Measurements from ENCODE around the gene TRAK2. TPM values are rescaled to one million over a fixed set of nuclear protein-coding genes. Genes with fewer than 3 reads are reported as not detected.

The TRAK2 gene
- total RNA-seq, 1 experiment from 2014 or later = 6.0 TPM

- Histone ChIP-seq H3K79me2 (ENCODE audit: low read length) (no peaks in the 10 kb centered on the region), H3K9me2 (replicated peaks; ENCODE audit: insufficient read depth, low read length) (no peaks in the 10 kb centered on the region), H3K27ac (ENCODE audit: low read length) (no peak within 1 kb of the TSS), H3K9ac (ENCODE audit: low read length) (no peak within 1 kb of the TSS), H3K4me2 (ENCODE audit: low read depth, low read length, poor library complexity, severe bottlenecking) (peak within 1 kb of the TSS; percentile 31), H2AFZ (ENCODE audit: low read length) (no peak within 1 kb of the TSS), H3K27me3 (ENCODE audit: low read length) (no peaks in the 10 kb centered on the region), H3K4me1 (ENCODE audit: low read length) (peaks cover 14% of the 10 kb centered on the region), H3K36me3 (ENCODE audit: insufficient read depth, low read length) (no peaks in the 10 kb centered on the region), H4K20me1 (ENCODE audit: insufficient read depth, low read depth, low read length) (no peaks in the 10 kb centered on the region), H3K4me3 (ENCODE audit: low read length) (no peak within 1 kb of the TSS), H3K9me3 (ENCODE audit: low read length) (no peaks in the 10 kb centered on the region)
- DNase-seq = peak; percentile 74
Observed at GRCh38 chr2:201357221-201357620, 94.0 kb downstream of the TRAK2 start, which contains the start of gene FLACC1. Gene FLACC1 (minus strand): TSS chr2:201357345. CDS start chr2:201351404, 5,941 bp downstream.

- peaks cover 14% of the 10 kb centered on the region for H3K4me1 ChIP-seq (ENCODE audit: low read length)
- no peaks in the 10 kb centered on the region for H4K20me1 ChIP-seq (ENCODE audit: insufficient read depth, low read depth, low read length)
- H3K36me3 ChIP-seq (ENCODE audit: insufficient read depth, low read length) = no peaks in the 10 kb centered on the region
- no peak for DNase-seq
- H3K27ac ChIP-seq (ENCODE audit: low read length) = no peak overlapping the region
- H2AFZ ChIP-seq (ENCODE audit: low read length) = no peak overlapping the region
- no peaks in the 10 kb centered on the region for H3K9me2 ChIP-seq (replicated peaks; ENCODE audit: insufficient read depth, low read length)
- no peak overlapping the region for H3K4me2 ChIP-seq (ENCODE audit: low read depth, low read length, poor library complexity, severe bottlenecking)
- H3K4me3 ChIP-seq (ENCODE audit: low read length) = no peak overlapping the region
- H3K27me3 ChIP-seq (ENCODE audit: low read length) = no peaks in the 10 kb centered on the region
- H3K79me2 ChIP-seq (ENCODE audit: low read length) = no peaks in the 10 kb centered on the region
- no peaks in the 10 kb centered on the region for H3K9me3 ChIP-seq (ENCODE audit: low read length)
- H3K9ac ChIP-seq (ENCODE audit: low read length) = no peak overlapping the region
Observed at GRCh38 chr2:201353116-201353515, 98.1 kb downstream of the TRAK2 start.

- no peak overlapping the region for H3K9ac ChIP-seq (ENCODE audit: low read length)
- H3K27me3 ChIP-seq (ENCODE audit: low read length) = no peaks in the 10 kb centered on the region
- H3K4me1 ChIP-seq (ENCODE audit: low read length) = peaks cover 6% of the 10 kb centered on the region
- no peak for DNase-seq
- H3K4me2 ChIP-seq (ENCODE audit: low read depth, low read length, poor library complexity, severe bottlenecking) = no peak overlapping the region
- no peaks in the 10 kb centered on the region for H3K36me3 ChIP-seq (ENCODE audit: insufficient read depth, low read length)
- no peaks in the 10 kb centered on the region for H4K20me1 ChIP-seq (ENCODE audit: insufficient read depth, low read depth, low read length)
- no peak overlapping the region for H3K27ac ChIP-seq (ENCODE audit: low read length)
- no peaks in the 10 kb centered on the region for H3K9me3 ChIP-seq (ENCODE audit: low read length)
- no peak overlapping the region for H3K4me3 ChIP-seq (ENCODE audit: low read length)
- no peak overlapping the region for H2AFZ ChIP-seq (ENCODE audit: low read length)
- no peaks in the 10 kb centered on the region for H3K9me2 ChIP-seq (replicated peaks; ENCODE audit: insufficient read depth, low read length)
- H3K79me2 ChIP-seq (ENCODE audit: low read length) = no peaks in the 10 kb centered on the region
Observed at GRCh38 chr2:201350879-201351278, 100.4 kb downstream of the TRAK2 start.

DNA sequence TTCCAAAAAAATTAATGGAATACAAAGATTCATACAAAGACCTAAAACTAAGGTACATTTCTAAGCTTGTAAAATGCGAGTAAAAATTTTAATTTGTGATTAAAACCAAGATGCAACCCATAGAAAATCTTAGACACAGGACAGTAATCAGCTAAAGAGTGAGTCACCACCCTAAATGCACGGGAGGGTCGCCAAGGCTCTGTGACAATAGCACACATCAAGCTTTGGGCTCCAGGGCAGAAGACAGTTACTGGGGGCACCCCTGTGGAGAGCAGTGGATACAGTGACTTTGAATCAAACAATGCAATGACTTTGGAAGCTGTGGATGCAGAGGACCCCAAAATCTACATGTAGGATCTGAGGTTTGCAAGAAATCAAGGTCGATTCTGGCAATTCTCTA, 101.7 kb downstream of the TRAK2 start:
- H3K79me2 ChIP-seq (ENCODE audit: low read length) = no peaks in the 10 kb centered on the region
- H3K27me3 ChIP-seq (ENCODE audit: low read length) = no peaks in the 10 kb centered on the region
- no peak for DNase-seq
- H4K20me1 ChIP-seq (ENCODE audit: insufficient read depth, low read depth, low read length) = no peaks in the 10 kb centered on the region
- H3K9ac ChIP-seq (ENCODE audit: low read length) = no peak overlapping the region
- H3K27ac ChIP-seq (ENCODE audit: low read length) = no peak overlapping the region
- no peak overlapping the region for H3K4me2 ChIP-seq (ENCODE audit: low read depth, low read length, poor library complexity, severe bottlenecking)
- H3K4me1 ChIP-seq (ENCODE audit: low read length) = peaks cover 19% of the 10 kb centered on the region
- no peaks in the 10 kb centered on the region for H3K36me3 ChIP-seq (ENCODE audit: insufficient read depth, low read length)
- no peak overlapping the region for H2AFZ ChIP-seq (ENCODE audit: low read length)
- H3K9me3 ChIP-seq (ENCODE audit: low read length) = no peaks in the 10 kb centered on the region
- no peaks in the 10 kb centered on the region for H3K9me2 ChIP-seq (replicated peaks; ENCODE audit: insufficient read depth, low read length)
- no peak overlapping the region for H3K4me3 ChIP-seq (ENCODE audit: low read length)

- H3K27me3 ChIP-seq (ENCODE audit: low read length) = no peaks in the 10 kb centered on the region
- H3K4me2 ChIP-seq (ENCODE audit: low read depth, low read length, poor library complexity, severe bottlenecking) = no peak overlapping the region
- no peak for DNase-seq
- H3K27ac ChIP-seq (ENCODE audit: low read length) = no peak overlapping the region
- no peak overlapping the region for H3K9ac ChIP-seq (ENCODE audit: low read length)
- H3K9me3 ChIP-seq (ENCODE audit: low read length) = no peaks in the 10 kb centered on the region
- H3K79me2 ChIP-seq (ENCODE audit: low read length) = no peaks in the 10 kb centered on the region
- H3K36me3 ChIP-seq (ENCODE audit: insufficient read depth, low read length) = no peaks in the 10 kb centered on the region
- H3K4me1 ChIP-seq (ENCODE audit: low read length) = peaks cover 27% of the 10 kb centered on the region
- no peak overlapping the region for H3K4me3 ChIP-seq (ENCODE audit: low read length)
- no peaks in the 10 kb centered on the region for H4K20me1 ChIP-seq (ENCODE audit: insufficient read depth, low read depth, low read length)
- H3K9me2 ChIP-seq (replicated peaks; ENCODE audit: insufficient read depth, low read length) = no peaks in the 10 kb centered on the region
- H2AFZ ChIP-seq (ENCODE audit: low read length) = no peak overlapping the region
Observed at GRCh38 chr2:201348758-201349157, 102.5 kb downstream of the TRAK2 start.

DNA sequence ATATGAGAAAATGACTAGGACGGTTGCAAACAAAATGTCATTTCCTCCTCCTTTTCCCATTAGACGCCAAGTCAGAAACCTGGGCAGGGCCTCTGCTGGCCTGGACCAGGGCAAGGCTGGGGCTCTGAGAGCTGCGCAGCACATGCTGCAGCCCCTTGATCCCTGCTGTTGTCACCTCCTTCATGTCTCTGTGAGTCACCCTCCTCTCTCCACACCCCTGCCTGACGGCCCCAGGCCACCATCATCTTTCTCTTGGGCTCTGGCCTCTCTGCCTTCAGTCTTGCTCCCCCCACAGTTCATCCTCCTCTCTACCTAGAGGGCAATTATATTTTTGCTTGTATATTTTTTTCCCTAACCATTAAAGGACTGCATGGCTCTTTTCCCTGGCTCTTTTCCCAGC, 104.1 kb downstream of the TRAK2 start:
- Histone ChIP-seq H3K4me3 (ENCODE audit: low read length) (no peak overlapping the region), H3K9me2 (replicated peaks; ENCODE audit: insufficient read depth, low read length) (no peaks in the 10 kb centered on the region), H3K4me2 (ENCODE audit: low read depth, low read length, poor library complexity, severe bottlenecking) (no peak overlapping the region), H3K27me3 (ENCODE audit: low read length) (no peaks in the 10 kb centered on the region), H3K36me3 (ENCODE audit: insufficient read depth, low read length) (no peaks in the 10 kb centered on the region), H3K9ac (ENCODE audit: low read length) (no peak overlapping the region), H2AFZ (ENCODE audit: low read length) (no peak overlapping the region), H3K79me2 (ENCODE audit: low read length) (no peaks in the 10 kb centered on the region), H3K27ac (ENCODE audit: low read length) (no peak overlapping the region), H3K4me1 (ENCODE audit: low read length) (peaks cover 39% of the 10 kb centered on the region), H4K20me1 (ENCODE audit: insufficient read depth, low read depth, low read length) (no peaks in the 10 kb centered on the region), H3K9me3 (ENCODE audit: low read length) (no peaks in the 10 kb centered on the region)
- no peak for DNase-seq

GRCh38 chr2:201345625-201346213, 105.5 kb downstream of the TRAK2 start:
- no peaks in the 10 kb centered on the region for H3K79me2 ChIP-seq (ENCODE audit: low read length)
- peak overlapping the region; percentile 40 for H3K4me2 ChIP-seq (ENCODE audit: low read depth, low read length, poor library complexity, severe bottlenecking)
- H3K9me2 ChIP-seq (replicated peaks; ENCODE audit: insufficient read depth, low read length) = no peaks in the 10 kb centered on the region

GRCh38 chr2:201344663-201345366, 106.4 kb downstream of the TRAK2 start:
- H3K9me3 ChIP-seq (ENCODE audit: low read length) = no peaks in the 10 kb centered on the region
- no peaks in the 10 kb centered on the region for H3K79me2 ChIP-seq (ENCODE audit: low read length)
- peak overlapping the region; percentile 39; the same call in 1 of the 2 replicates for H3K9ac ChIP-seq (ENCODE audit: low read length)
- H3K4me3 ChIP-seq (ENCODE audit: low read length) = peak overlapping the region; percentile 8; the same call in 1 of the 2 replicates
- H3K4me1 ChIP-seq (ENCODE audit: low read length) = peaks cover 39% of the 10 kb centered on the region
- H3K27me3 ChIP-seq (ENCODE audit: low read length) = no peaks in the 10 kb centered on the region
- H3K4me2 ChIP-seq (ENCODE audit: low read depth, low read length, poor library complexity, severe bottlenecking) = peak overlapping the region; percentile 40
- H2AFZ ChIP-seq (ENCODE audit: low read length) = peak overlapping the region; percentile 46; the same call in 1 of the 2 replicates
- H3K9me2 ChIP-seq (replicated peaks; ENCODE audit: insufficient read depth, low read length) = no peaks in the 10 kb centered on the region
- DNase-seq = peak; percentile 80
- no peaks in the 10 kb centered on the region for H3K36me3 ChIP-seq (ENCODE audit: insufficient read depth, low read length)
- no peaks in the 10 kb centered on the region for H4K20me1 ChIP-seq (ENCODE audit: insufficient read depth, low read depth, low read length)
- H3K27ac ChIP-seq (ENCODE audit: low read length) = peak overlapping the region; percentile 71

More at GRCh38 chr2:201345625-201346213, 105.5 kb downstream of the TRAK2 start:
- no peak overlapping the region for H3K4me3 ChIP-seq (ENCODE audit: low read length)
- H3K36me3 ChIP-seq (ENCODE audit: insufficient read depth, low read length) = no peaks in the 10 kb centered on the region
- H4K20me1 ChIP-seq (ENCODE audit: insufficient read depth, low read depth, low read length) = no peaks in the 10 kb centered on the region
- H3K4me1 ChIP-seq (ENCODE audit: low read length) = peaks cover 39% of the 10 kb centered on the region
- no peaks in the 10 kb centered on the region for H3K27me3 ChIP-seq (ENCODE audit: low read length)
- H3K27ac ChIP-seq (ENCODE audit: low read length) = peak overlapping the region; percentile 71; the same call in 1 of the 2 replicates
- no peak overlapping the region for H2AFZ ChIP-seq (ENCODE audit: low read length)
- no peak for DNase-seq
- no peak overlapping the region for H3K9ac ChIP-seq (ENCODE audit: low read length)
- H3K9me3 ChIP-seq (ENCODE audit: low read length) = no peaks in the 10 kb centered on the region

Measured in Karpas-422 (cell line).